Gastrocnemius medialis (tissue), 4 donors: Measurements from ENCODE around the gene HBZ. TPM values are rescaled to one million over a fixed set of nuclear protein-coding genes. Genes with fewer than 3 reads are reported as not detected.

Experiments used
- ATAC-seq, 2 donors: fragments of 150-250 bp; one replicate each; pipeline ENCODE4 v1.9.1; 2016
- DNase-seq, 2 donors: peaks; one replicate each; pipeline ENCODE4 v3.0.0-alpha.2; 2019
- H3K27ac ChIP-seq, 4 donors: fragments of 200-600 bp; sonication (generic); 1 replicate in 1 of 4; 2 replicates in 3 of 4; pipeline ENCODE4 v1.5.1; 2016 to 2018; ENCODE audit warnings: mild to moderate bottlenecking in 2 of 4, moderate library complexity in 1 of 4
- H3K27me3 ChIP-seq, 3 donors: fragments of 200-600 bp; sonication (generic) in 2 of 3; 1 replicate in 1 of 3; 2 replicates in 2 of 3; pipeline versions ENCODE4 v1.5.1 to v1.6.0; 2016 to 2019; ENCODE audit warnings: mild to moderate bottlenecking in 1 of 3, moderate library complexity in 1 of 3
- H3K36me3 ChIP-seq, 2 donors: fragments of 200-600 bp; sonication (generic) in 1 of 2; one replicate each; pipeline ENCODE4 v1.5.1; 2017 to 2018
- H3K4me1 ChIP-seq, 2 donors: fragments of 200-600 bp; sonication (generic) in 1 of 2; one replicate each; pipeline ENCODE4 v1.5.1; 2016 to 2017; ENCODE audit warnings: mild to moderate bottlenecking in 2 of 2
- H3K4me3 ChIP-seq, 4 donors: fragments of 200-600 bp; sonication (generic) in 3 of 4; 1 replicate in 1 of 4; 2 replicates in 3 of 4; pipeline ENCODE4 v1.5.1; 2016 to 2019; ENCODE audit warnings: mild to moderate bottlenecking in 2 of 4
- H3K9me3 ChIP-seq, 3 donors: fragments of 200-600 bp; sonication (generic) in 2 of 3; 1 replicate in 1 of 3; 2 replicates in 2 of 3; pipeline ENCODE4 v1.5.1; 2016 to 2019
- POLR2A ChIP-seq, 2 donors: fragments of 450-650 bp; IDR thresholded peaks; one replicate each; pipeline ENCODE4 v1.6.1; 2017; ENCODE audit warnings: antibody characterized with exemption in 2 of 2, mild to moderate bottlenecking in 2 of 2, moderate library complexity in 2 of 2
- in situ Hi-C, 4 donors: fragments of 200-750 bp; cut with MboI; loops; one replicate each; pipeline versions ENCODE4 v1.15.0 to v1.8.0; 2017; ENCODE audit warnings: low sequenced_read_pairs in 4 of 4
- intact Hi-C: fragments of 100-400 bp; cut with DNase I; formaldehyde crosslinking; loops from one replicate; pipeline ENCODE4 v1.15.1; 2023; ENCODE audit warnings: low total_unique reads
- total RNA-seq, 4 donors: library from RNA; depleted of rRNA; stranded (reverse); fragments of >200 nt; gene quantifications; one replicate each; pipeline versions ENCODE4 v1.1.0 to v1.2.3, GENCODE V29; 2016
- TF ChIP-seq, protein P1 (sequence below), 5 experiments: fragments of 450-650 bp in 3 of 5; fragments of 200-600 bp in 2 of 5; sonication (generic) in 2 of 5; IDR thresholded peaks in 4 of 5; conservative IDR thresholded peaks in 1 of 5; 1 replicate in 4 of 5; 2 replicates in 1 of 5; pipeline ENCODE4 v1.5.1; 2016 to 2019; ENCODE audit warnings: antibody characterized with exemption in 5 of 5, mild to moderate bottlenecking in 3 of 5, moderate library complexity in 3 of 5

HBZ gene
- total RNA-seq, 4 donors from 2014 or later = not detected

DNA sequence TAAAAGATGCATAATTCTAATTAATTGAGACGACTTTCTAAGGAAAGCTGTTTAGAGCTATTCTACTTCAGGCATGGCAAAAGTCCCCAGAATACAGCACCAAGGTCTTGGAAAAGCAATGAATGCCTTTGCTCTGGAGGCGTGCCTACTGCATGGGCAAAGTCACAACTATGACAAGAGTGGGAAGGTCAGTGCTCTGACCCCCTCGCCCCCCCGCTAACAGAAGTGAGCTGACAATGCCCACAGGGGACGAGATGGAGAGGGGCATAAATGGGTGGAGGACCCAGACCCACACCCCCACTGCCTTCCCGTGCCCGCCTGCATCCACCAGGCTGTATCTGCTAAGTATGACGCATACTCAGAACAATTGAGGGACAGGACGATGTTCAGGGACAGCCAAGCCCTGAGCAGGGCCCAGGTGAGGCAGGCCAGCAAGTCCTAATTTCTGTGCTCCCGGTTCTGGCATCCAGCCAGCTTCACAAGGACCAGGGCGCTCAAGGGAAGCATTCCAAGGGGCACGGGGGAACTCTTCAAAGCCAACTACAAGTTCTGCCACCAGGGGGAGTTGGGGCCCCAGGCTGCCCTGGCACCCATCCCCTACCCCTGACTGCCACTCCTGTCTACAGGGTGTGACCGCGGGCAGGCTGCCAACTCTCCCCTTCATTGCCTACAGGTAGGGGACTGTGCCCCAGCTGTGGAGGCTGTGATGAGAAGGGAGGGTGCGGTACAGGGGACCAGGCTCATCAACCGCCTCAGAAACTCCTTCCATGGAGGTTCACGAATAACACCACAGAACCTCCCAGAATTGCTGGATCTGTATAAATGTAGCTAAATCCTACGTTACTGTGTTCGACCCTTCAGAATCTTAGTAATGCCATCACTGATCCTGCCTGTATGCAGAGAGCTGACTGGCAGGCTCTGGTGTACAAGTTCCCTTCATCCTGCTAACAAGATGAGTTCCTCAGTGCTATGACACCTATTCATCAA, 34.8 kb upstream of the HBZ start:
- Histone ChIP-seq H3K4me1 (peaks cover 0 to 3% of the 10 kb centered on the region in 2 donors), H3K27ac (no peak overlapping the region), H3K27me3 (no peaks in the 10 kb centered on the region), H3K36me3 (peaks cover 0 to 18% of the 10 kb centered on the region in 2 donors), H3K9me3 (no peaks in the 10 kb centered on the region), H3K4me3 (no peak overlapping the region)
- in situ Hi-C loops (no loop called here), intact Hi-C loops (no loop called here)
- TF ChIP-seq, protein P1, sequence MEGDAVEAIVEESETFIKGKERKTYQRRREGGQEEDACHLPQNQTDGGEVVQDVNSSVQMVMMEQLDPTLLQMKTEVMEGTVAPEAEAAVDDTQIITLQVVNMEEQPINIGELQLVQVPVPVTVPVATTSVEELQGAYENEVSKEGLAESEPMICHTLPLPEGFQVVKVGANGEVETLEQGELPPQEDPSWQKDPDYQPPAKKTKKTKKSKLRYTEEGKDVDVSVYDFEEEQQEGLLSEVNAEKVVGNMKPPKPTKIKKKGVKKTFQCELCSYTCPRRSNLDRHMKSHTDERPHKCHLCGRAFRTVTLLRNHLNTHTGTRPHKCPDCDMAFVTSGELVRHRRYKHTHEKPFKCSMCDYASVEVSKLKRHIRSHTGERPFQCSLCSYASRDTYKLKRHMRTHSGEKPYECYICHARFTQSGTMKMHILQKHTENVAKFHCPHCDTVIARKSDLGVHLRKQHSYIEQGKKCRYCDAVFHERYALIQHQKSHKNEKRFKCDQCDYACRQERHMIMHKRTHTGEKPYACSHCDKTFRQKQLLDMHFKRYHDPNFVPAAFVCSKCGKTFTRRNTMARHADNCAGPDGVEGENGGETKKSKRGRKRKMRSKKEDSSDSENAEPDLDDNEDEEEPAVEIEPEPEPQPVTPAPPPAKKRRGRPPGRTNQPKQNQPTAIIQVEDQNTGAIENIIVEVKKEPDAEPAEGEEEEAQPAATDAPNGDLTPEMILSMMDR (IDR thresholded peaks at IDR 0.05 in 4 of 5, conservative IDR thresholded peaks at IDR 0.05 in 1 of 5) = peak in 4 of 5 experiments; percentile 37 to 65 (median 53)
- no peak for TF ChIP-seq POLR2A (IDR thresholded peaks at IDR 0.05)
- DNase-seq (peak in 1 of 2 donors; percentile 48), ATAC-seq (peak in 1 of 2 donors; percentile 35)

DNA sequence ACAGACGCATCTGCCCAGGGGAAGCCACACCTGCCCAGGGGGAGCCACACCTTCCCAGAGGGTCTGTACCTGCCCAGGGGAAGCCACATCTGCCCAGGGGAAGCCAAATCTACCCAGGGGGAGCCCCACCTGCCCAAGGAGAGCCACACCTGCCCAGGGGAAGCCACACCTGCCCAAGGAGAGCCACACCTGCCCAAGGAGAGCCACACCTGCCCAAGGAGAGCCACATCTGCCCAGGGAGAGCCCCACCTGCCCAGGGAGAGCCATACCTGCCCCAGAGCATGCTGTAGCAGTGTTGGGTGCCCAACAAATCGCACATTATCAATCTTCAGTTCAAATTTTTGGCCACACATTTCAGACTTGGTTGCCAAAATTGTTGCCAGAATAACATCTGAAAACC, 33.6 kb upstream of the HBZ start:
- TF ChIP-seq, protein P1 (IDR thresholded peaks at IDR 0.05 in 4 of 5, conservative IDR thresholded peaks at IDR 0.05 in 1 of 5) = no peak
- no peak for TF ChIP-seq POLR2A (IDR thresholded peaks at IDR 0.05)
- in situ Hi-C loops (no loop called here), intact Hi-C loops (no loop called here)
- Histone ChIP-seq H3K27ac (no peak overlapping the region), H3K27me3 (no peaks in the 10 kb centered on the region), H3K36me3 (peaks cover 0 to 22% of the 10 kb centered on the region in 2 donors), H3K9me3 (no peaks in the 10 kb centered on the region), H3K4me1 (no peaks in the 10 kb centered on the region), H3K4me3 (no peak overlapping the region)
- no peak for DNase-seq
- no peak for ATAC-seq

DNA sequence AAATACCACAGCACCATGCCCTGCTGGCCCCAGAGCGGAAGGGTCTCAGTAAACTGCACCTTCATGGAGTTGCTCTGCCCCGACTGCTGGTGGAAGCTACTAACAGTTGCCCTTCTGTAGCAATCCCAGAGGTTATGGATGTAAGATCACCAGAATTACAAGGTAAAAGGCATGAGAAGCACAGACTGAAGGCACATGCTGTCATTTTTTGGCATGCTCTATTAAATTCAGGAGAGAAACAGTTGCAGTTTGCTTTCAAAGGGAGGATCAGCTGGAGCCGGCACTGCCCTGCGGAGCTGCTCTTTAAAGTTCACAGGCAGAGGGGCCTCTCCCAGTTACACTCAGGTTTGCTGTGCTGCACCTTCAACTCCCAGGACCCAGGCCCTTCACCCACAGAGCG, 33.1 kb upstream of the HBZ start:
- Histone ChIP-seq H3K27ac (no peak overlapping the region), H3K4me3 (no peak overlapping the region), H3K4me1 (no peaks in the 10 kb centered on the region), H3K9me3 (no peaks in the 10 kb centered on the region), H3K36me3 (peaks cover 0 to 22% of the 10 kb centered on the region in 2 donors), H3K27me3 (no peaks in the 10 kb centered on the region)
- in situ Hi-C loops = no loop called here
- TF ChIP-seq POLR2A (IDR thresholded peaks at IDR 0.05) = no peak
- TF ChIP-seq, protein P1 (IDR thresholded peaks at IDR 0.05 in 4 of 5, conservative IDR thresholded peaks at IDR 0.05 in 1 of 5) = no peak
- no peak for DNase-seq
- intact Hi-C loops = no loop called here
- no peak for ATAC-seq

DNA sequence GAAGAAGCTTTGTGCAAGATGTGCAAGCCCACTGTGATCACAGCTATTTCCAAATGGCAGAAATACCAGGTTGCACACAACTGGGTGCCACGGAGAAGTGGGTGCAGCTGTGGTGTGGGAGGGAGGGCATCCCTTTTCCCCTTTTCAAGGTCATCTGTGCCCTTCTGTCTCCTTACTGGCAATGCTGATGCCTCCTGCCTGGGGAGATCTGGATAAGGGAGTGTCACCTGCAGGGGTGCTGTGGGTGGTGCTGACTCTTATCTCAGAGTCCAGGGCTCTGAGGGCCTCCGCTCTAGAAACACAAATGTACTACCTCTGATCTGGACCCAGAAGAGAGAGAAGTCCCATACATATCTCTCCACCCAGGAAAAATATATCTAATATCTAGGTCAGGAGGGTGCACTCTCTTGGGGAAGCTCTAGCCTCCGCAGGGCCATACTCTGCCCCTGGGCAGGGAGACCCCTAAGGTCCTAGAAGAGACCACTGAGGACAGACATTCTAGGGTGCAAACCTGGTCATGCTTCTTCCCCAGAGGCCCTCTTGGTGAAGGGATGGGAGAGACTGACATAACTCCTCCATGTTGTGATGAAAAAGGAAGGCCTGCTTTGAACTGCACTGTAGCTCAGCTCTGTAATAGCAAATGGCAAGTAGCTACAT, 32.5 kb upstream of the HBZ start:
- no peak for DNase-seq
- H3K4me1 ChIP-seq = no peaks in the 10 kb centered on the region
- no peak overlapping the region for H3K27ac ChIP-seq
- no peak for ATAC-seq
- intact Hi-C loops = no loop called here
- in situ Hi-C loops = no loop called here
- TF ChIP-seq POLR2A (IDR thresholded peaks at IDR 0.05) = no peak
- TF ChIP-seq, protein P1 (IDR thresholded peaks at IDR 0.05 in 4 of 5, conservative IDR thresholded peaks at IDR 0.05 in 1 of 5) = no peak
- H3K36me3 ChIP-seq = peaks cover 0 to 22% of the 10 kb centered on the region in 2 donors
- no peak overlapping the region for H3K4me3 ChIP-seq
- H3K27me3 ChIP-seq = no peaks in the 10 kb centered on the region
- H3K9me3 ChIP-seq = no peaks in the 10 kb centered on the region
